ENCODE data around the gene CD19. TPM values are rescaled to one million over a fixed set of nuclear protein-coding genes. Genes with fewer than 3 reads are reported as not detected.
"Not testable (repeated sequence)": the region's sequence is repeated elsewhere in the genome, so short reads cannot be mapped to it uniquely, and the experiment has no call there.

The CD19 gene
- total RNA-seq, 1 experiment from 2014 or later = not detected

- no TSS peak for BruUV-seq (replicated peaks)
- no peaks in the 10 kb centered on the region for H3K36me3 Mint-ChIP-seq (ENCODE audit: insufficient read depth, unreplicated experiment)
- H3K4me3 Mint-ChIP-seq (ENCODE audit: unreplicated experiment) = no peak overlapping the region
- H3K9me3 Mint-ChIP-seq (ENCODE audit: unreplicated experiment) = no peaks in the 10 kb centered on the region
- ChIA-PET CTCF (interaction anchor here (0.9 to 1.3 kb wide), 3 partner anchors 9 to 11 kb away, joined by 3 to 7 read pairs (median 5); no protein-coding TSS in a partner anchor), POLR2A (interaction anchor here (1.1 kb wide), 2 partner anchors 9 to 10 kb away, joined by 3 to 4 read pairs; no protein-coding TSS in a partner anchor)
- intact Hi-C loops (cut with micrococcal nuclease) = no loop called here
- peak; percentile 39 for DNase-seq (ENCODE audit: unreplicated experiment)
- H3K27me3 Mint-ChIP-seq (ENCODE audit: insufficient read depth, unreplicated experiment) = no peaks in the 10 kb centered on the region
- H3K27ac Mint-ChIP-seq (ENCODE audit: low read depth, unreplicated experiment) = no peak overlapping the region
- no peaks in the 10 kb centered on the region for H3K4me1 Mint-ChIP-seq (ENCODE audit: insufficient read depth, unreplicated experiment)
- TF ChIP-seq, protein P1, sequence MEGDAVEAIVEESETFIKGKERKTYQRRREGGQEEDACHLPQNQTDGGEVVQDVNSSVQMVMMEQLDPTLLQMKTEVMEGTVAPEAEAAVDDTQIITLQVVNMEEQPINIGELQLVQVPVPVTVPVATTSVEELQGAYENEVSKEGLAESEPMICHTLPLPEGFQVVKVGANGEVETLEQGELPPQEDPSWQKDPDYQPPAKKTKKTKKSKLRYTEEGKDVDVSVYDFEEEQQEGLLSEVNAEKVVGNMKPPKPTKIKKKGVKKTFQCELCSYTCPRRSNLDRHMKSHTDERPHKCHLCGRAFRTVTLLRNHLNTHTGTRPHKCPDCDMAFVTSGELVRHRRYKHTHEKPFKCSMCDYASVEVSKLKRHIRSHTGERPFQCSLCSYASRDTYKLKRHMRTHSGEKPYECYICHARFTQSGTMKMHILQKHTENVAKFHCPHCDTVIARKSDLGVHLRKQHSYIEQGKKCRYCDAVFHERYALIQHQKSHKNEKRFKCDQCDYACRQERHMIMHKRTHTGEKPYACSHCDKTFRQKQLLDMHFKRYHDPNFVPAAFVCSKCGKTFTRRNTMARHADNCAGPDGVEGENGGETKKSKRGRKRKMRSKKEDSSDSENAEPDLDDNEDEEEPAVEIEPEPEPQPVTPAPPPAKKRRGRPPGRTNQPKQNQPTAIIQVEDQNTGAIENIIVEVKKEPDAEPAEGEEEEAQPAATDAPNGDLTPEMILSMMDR (IDR thresholded peaks at IDR 0.05; ENCODE audit: unreplicated experiment) = no peak
Observed at GRCh38 chr16:28935924-28936783, 4.4 kb downstream of the CD19 start.

GRCh38 chr16:28936784-28937155 is 5.0 kb downstream of the CD19 start:
- intact Hi-C loops (cut with micrococcal nuclease) = no loop called here
- H3K27ac Mint-ChIP-seq (ENCODE audit: low read depth, unreplicated experiment) = no peak overlapping the region
- no peaks in the 10 kb centered on the region for H3K27me3 Mint-ChIP-seq (ENCODE audit: insufficient read depth, unreplicated experiment)
- ChIA-PET CTCF (interaction anchor here (0.9 to 1.3 kb wide), 2 partner anchors 8 to 10 kb away, joined by 3 to 7 read pairs; no protein-coding TSS in a partner anchor), POLR2A (interaction anchor here (1.1 kb wide), 2 partner anchors 10 to 11 kb away, joined by 3 to 4 read pairs; no protein-coding TSS in a partner anchor)
- H3K9me3 Mint-ChIP-seq (ENCODE audit: unreplicated experiment) = no peaks in the 10 kb centered on the region
- TF ChIP-seq, protein P1 (IDR thresholded peaks at IDR 0.05; ENCODE audit: unreplicated experiment) = no peak
- no peak overlapping the region for H3K4me3 Mint-ChIP-seq (ENCODE audit: unreplicated experiment)
- H3K36me3 Mint-ChIP-seq (ENCODE audit: insufficient read depth, unreplicated experiment) = no peaks in the 10 kb centered on the region
- no peaks in the 10 kb centered on the region for H3K4me1 Mint-ChIP-seq (ENCODE audit: insufficient read depth, unreplicated experiment)
- DNase-seq (ENCODE audit: unreplicated experiment) = no peak
- BruUV-seq (replicated peaks) = no TSS peak

DNA sequence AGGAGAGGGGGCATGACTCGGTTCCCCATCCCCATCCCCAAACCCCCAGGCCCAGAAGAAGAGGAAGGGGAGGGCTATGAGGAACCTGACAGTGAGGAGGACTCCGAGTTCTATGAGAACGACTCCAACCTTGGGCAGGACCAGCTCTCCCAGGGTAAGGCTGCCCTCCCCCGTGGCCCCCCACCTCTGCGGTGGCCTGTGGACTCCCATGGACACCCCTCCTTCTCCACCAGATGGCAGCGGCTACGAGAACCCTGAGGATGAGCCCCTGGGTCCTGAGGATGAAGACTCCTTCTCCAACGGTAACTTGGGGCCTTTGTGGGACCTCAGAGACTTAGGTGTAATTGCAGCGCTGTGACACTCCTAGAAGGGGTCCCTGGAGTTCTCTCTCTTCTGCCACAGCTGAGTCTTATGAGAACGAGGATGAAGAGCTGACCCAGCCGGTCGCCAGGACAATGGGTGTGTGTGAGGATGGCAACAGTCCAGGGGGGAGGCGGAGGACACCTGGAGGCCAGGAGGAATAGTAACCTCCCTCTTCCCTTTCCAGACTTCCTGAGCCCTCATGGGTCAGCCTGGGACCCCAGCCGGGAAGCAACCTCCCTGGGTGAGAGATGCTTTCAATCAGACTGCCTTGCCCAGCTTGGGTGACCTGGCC is 5.6 kb downstream of the CD19 start:
- TF ChIP-seq, protein P1 (IDR thresholded peaks at IDR 0.05; ENCODE audit: unreplicated experiment) = no peak
- Mint-ChIP-seq H3K4me1 (ENCODE audit: insufficient read depth, unreplicated experiment) (no peaks in the 10 kb centered on the region), H3K9me3 (ENCODE audit: unreplicated experiment) (no peaks in the 10 kb centered on the region), H3K27ac (ENCODE audit: low read depth, unreplicated experiment) (no peak overlapping the region), H3K36me3 (ENCODE audit: insufficient read depth, unreplicated experiment) (no peaks in the 10 kb centered on the region), H3K27me3 (ENCODE audit: insufficient read depth, unreplicated experiment) (no peaks in the 10 kb centered on the region), H3K4me3 (ENCODE audit: unreplicated experiment) (no peak overlapping the region)
- DNase-seq (ENCODE audit: unreplicated experiment) = no peak
- POLR2A ChIA-PET = interaction anchor here (0.6 kb wide), 1 partner anchor 12 kb away, joined by 3 read pairs; no protein-coding TSS in a partner anchor
- BruUV-seq (replicated peaks) = no TSS peak
- CTCF ChIA-PET = interaction anchor here (0.7 to 1.3 kb wide), 2 partner anchors 9 to 91 kb away, joined by 3 to 4 read pairs; partner anchors contain the start of gene TUFM
- intact Hi-C loops (cut with micrococcal nuclease) = no loop called here

- Mint-ChIP-seq H3K4me3 (ENCODE audit: unreplicated experiment) (no peak overlapping the region), H3K9me3 (ENCODE audit: unreplicated experiment) (no peaks in the 10 kb centered on the region), H3K27me3 (ENCODE audit: insufficient read depth, unreplicated experiment) (no peaks in the 10 kb centered on the region), H3K27ac (ENCODE audit: low read depth, unreplicated experiment) (no peak overlapping the region), H3K36me3 (ENCODE audit: insufficient read depth, unreplicated experiment) (no peaks in the 10 kb centered on the region), H3K4me1 (ENCODE audit: insufficient read depth, unreplicated experiment) (no peaks in the 10 kb centered on the region)
- no TSS peak for BruUV-seq (replicated peaks)
- DNase-seq (ENCODE audit: unreplicated experiment) = no peak
- ChIA-PET CTCF (no interaction called here), POLR2A (no interaction called here)
- intact Hi-C loops (cut with micrococcal nuclease) = no loop called here
- TF ChIP-seq, protein P1 (IDR thresholded peaks at IDR 0.05; ENCODE audit: unreplicated experiment) = no peak
Observed at GRCh38 chr16:28938721-28939120, 7.0 kb downstream of the CD19 start.

GRCh38 chr16:28939825-28940224 is 8.1 kb downstream of the CD19 start:
- H3K9me3 Mint-ChIP-seq (ENCODE audit: unreplicated experiment); H3K36me3 Mint-ChIP-seq (ENCODE audit: insufficient read depth, unreplicated experiment); H3K27me3 Mint-ChIP-seq (ENCODE audit: insufficient read depth, unreplicated experiment); H3K27ac Mint-ChIP-seq (ENCODE audit: low read depth, unreplicated experiment); intact Hi-C loops (cut with micrococcal nuclease); H3K4me1 Mint-ChIP-seq (ENCODE audit: insufficient read depth, unreplicated experiment); DNase-seq (ENCODE audit: unreplicated experiment); BruUV-seq (replicated peaks); H3K4me3 Mint-ChIP-seq (ENCODE audit: unreplicated experiment); POLR2A ChIA-PET: not testable (repeated sequence)
- CTCF ChIA-PET = interaction anchor here (0.6 kb wide), 1 partner anchor 734 kb away, joined by 3 read pairs; no protein-coding TSS in a partner anchor

Data from MCF 10A (cell line).